Fibroblast of peridontal ligament (primary cell): Measurements from ENCODE around the gene SAMD9.
A peak's percentile ranks its signal among the peaks of the same experiment; 100 is the strongest.
"Not testable (repeated sequence)": the region's sequence is repeated elsewhere in the genome, so short reads cannot be mapped to it uniquely, and the experiment has no call there.

Experiments
- DNase-seq: peaks from one replicate; pipeline ENCODE4 v3.0.0-alpha.2; 2010; ENCODE audit errors: extremely low read depth

SAMD9 gene

GRCh38 chr7:93117852-93118530 lies at the start of gene SAMD9:
TSS of gene SAMD9 (minus strand) at chr7:93117979. CDS start at chr7:93106097, 11,882 bp downstream.
- DNase-seq = peak; percentile 91

DNA sequence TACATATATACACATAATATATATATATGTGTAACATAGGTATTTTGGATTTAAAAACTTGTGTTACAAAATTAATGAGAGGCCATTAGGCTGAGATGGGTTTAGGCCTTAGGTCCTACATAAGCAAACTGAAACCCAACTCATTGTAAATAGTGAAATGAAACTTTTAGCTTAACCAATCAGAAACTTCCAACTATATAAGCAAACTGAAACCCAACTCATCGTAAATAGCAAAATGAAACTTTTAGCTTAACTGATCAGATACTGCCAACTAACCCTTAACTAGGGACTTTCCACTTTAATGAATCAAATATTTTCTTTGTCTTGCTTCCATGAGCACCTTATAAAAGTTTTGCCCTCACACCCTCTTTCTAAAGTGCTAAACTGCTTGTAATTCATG lies 47.7 kb upstream of the SAMD9 start:
- DNase-seq = peak; percentile 46

GRCh38 chr7:93164766-93165165 lies 47.0 kb upstream of the SAMD9 start:
- no peak for DNase-seq

DNA sequence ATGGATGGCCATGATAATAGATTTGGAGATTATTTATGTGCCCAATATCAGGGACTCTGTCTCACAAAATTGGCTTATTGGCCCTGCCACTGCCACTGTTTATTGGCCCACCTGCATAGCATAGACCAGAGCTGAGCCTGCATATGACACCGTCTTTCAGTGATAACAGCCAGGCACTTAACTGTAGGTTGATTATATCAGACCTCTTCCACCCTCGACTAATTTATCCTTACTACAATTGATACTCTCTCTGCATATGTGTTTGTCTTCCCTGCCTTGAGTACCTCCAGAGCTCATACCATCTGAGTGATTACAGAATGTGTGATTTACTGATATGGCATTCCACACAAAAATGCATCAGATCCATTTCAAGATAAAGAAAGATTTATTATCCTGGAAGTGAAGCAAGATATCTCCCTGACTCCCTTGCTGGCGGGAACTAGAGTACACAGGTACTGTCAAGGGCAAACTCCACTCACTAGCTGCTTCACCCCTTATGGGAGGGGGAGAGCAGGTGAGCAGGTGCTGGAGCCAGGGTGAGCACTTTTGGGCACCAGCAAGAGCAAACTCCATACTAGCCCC lies 43.5 kb upstream of the SAMD9 start:
- no peak for DNase-seq

DNA sequence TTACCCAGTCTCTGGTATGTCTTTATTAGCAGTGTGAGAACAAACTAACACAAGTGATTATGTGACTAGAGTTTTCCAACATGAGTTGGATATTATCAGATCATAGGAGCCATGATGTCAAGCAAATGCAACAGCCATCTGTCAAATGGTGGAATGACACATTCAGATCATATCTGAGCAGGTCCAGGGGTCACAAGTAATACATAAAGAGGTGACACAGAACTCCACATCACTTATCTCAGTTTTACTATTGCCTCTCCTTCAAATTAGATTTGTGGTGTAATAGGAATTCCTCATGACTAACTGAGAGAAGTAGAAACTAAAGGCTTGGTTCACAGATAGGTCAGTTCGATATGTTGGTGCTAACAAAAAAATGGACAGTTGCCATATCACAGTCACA lies 42.6 kb upstream of the SAMD9 start:
- no peak for DNase-seq

- no peak for DNase-seq
These were observed 41.7 kb upstream of the SAMD9 start for GRCh38 chr7:93159490-93159889.

DNA sequence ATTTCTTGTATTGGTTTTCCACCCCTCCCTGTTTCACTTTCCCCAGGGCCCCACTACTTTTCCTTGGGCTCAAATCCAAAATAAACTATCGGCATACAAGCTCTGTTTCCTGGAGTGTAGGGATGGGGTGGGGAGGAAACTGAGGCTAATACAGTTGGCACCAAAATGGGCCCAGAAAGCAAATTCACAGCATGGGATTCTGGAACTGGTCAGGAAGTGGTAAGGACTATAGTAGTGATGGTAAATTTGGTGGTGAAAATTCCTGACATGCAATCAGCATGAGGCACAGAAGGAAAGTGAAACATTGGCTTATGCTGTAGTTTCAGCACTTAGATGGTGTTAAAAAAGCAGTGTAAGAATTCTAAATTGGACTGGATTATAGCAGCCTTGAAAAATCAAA lies 39.1 kb upstream of the SAMD9 start:
- DNase-seq = peak; percentile 29

DNA sequence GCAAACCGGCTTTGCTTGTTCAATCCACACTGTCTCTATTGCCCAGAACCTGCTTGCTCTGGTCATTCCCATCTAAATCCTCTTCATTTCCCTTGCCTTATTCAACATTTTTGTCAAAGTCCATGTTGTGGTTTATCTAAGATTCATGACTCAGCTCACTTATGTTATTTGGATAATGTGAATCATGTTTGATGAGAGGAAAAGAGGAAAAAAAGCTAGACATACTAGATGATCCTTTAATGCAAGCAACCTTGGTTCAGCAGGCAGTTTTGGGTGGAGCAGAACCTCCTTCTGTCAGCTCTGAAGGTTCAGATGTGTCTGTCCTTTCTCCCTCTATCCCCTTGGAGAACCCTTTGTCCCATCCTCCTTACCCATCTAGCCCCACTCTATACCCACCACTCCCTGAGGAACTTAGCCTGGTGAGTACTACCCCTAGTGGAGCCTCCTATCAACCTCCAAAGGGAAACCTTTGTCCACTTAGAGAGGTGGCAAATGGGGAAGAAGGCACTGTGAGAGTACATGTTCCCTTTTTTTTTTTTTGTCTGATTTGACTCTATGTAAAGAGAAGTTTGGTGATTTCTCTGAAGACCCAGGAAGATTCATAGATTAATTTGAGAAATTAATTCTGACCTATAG lies 32.5 kb upstream of the SAMD9 start:
- DNase-seq = peak; percentile 63

GRCh38 chr7:93148727-93149126 lies 30.9 kb upstream of the SAMD9 start:
- DNase-seq = no peak

DNA sequence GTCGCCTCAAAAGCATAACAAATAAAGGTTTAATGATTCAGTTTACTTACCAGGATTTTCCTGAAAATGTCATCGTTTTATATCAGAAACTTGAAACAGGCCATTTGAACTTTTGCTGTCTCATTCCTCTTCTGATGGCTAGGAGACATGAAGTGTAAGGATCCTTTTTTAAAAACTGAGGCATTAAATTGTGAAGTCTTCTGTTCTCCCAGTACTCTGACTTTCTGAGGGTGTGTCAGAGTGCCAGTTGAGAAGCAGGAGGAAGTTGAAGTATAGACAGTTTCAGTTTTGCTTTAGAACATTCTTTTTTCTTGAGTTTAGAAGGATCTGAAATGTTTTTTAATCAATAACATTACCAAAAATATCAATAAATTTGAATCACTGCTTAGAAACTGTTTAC lies 30.4 kb upstream of the SAMD9 start, which contains the start of gene SAMD9L:
TSS of gene SAMD9L (minus strand) at position 242 of the 400 bp plus-strand sequence. CDS start 12,414 bp downstream, outside the sequence.
- DNase-seq = peak; percentile 53

DNA sequence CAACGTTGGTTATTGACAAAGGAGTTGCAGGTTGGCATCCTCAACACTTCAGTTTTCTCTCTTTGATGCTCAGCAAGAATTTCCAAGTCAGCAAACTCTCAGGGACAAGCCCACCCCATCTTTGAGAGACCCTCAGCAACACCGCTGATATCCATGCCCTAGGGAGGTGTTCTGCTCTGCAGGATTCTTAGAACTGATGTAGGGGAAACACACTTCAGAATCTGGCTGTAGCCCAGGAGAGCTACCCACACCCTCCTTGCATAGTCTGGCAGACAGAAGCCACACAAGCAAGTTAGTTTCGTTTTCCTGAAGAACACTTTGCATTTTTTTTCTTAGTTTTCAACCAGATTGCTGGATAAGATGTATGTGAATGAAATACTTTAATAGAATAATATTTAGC lies 29.6 kb upstream of the SAMD9 start:
- DNase-seq = peak; percentile 64

GRCh38 chr7:93146472-93147141 lies 28.8 kb upstream of the SAMD9 start:
- peak; percentile 37 for DNase-seq

- DNase-seq = no peak
These were observed 28.3 kb upstream of the SAMD9 start for GRCh38 chr7:93146036-93146435.

GRCh38 chr7:93145354-93145753 lies 27.6 kb upstream of the SAMD9 start:
- no peak for DNase-seq

DNA sequence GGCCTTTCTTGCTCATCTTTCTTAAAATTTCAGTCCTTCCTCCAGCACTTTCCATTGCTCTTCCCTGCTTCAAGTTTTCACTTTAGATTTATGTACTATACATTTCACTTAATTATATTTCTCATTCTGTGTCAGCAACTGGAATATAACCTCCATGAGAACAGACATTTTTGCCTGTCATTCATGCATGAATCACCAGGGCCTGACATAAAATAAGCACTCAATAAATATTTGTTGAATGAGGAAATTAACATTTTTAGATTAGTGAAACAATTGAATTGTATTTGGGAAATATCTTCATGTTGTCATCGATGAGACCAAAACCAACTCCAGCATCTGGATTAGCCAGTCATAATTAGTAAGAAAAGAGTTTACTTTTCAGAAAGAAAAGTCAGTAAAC lies 24.3 kb upstream of the SAMD9 start:
- no peak for DNase-seq

GRCh38 chr7:93140582-93141191 lies 22.9 kb upstream of the SAMD9 start:
- DNase-seq = no peak

GRCh38 chr7:93138576-93138975 lies 20.8 kb upstream of the SAMD9 start:
- no peak for DNase-seq

- DNase-seq = no peak
These were observed 15.2 kb upstream of the SAMD9 start for GRCh38 chr7:93133005-93133404.

DNA sequence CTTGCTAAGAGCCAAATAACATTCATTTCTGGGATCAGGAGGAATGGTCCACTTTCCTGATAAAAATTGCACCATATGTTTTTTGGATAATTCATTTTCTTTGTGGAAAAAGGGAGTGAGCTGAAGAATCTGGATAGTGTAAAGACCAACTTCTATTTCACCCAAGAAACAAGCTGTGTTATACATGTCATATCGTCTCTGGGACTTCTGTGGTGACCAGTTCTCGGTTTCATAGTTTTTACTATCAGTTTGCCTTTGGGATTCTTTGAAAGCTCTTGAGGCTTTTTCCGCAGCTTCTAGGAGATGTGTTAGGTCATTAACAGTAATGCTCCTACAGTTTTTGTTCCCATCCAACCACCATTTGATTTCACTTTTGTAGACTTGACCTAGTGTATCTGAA lies 14.4 kb upstream of the SAMD9 start:
- no peak for DNase-seq

DNA sequence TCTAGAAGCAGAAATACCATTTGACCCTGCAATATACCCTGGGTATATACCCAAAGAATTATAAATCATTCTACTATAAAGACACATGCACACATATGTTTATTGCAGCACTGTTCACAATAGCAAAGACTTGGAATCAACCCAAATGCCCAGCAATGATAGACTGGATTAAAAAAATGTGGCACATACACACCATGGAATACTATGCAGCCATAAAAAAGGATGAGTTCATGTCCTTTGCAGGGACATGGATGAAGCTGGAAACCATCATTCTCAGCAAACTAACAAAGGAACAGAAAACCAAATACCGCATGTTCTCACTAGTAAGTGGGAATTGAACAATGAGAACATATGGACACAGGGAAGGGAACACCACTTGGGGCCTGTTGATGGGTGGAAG lies 9.2 kb upstream of the SAMD9 start:
- not testable (repeated sequence) for DNase-seq

- not testable (repeated sequence) for DNase-seq
These were observed 5.8 kb upstream of the SAMD9 start for GRCh38 chr7:93123532-93123931.
